Epithelial cell of esophagus (primary cell): Measurements from ENCODE around the gene PRSS33.

Source experiments
- DNase-seq: peaks from one replicate; pipeline ENCODE4 v3.0.0; 2010; ENCODE audit warnings: low read depth
- H3K4me3 ChIP-seq: 2 replicates; pipeline ENCODE4 v1.5.1; 2011; ENCODE audit warnings: mild to moderate bottlenecking, low read length, control low read depth
- TF ChIP-seq, protein P1 (sequence below): IDR thresholded peaks from 2 replicates; pipeline ENCODE4 v1.5.1; 2011; ENCODE audit warnings: low read depth, mild to moderate bottlenecking, low read length, control low read depth, inconsistent platforms; ENCODE audit not compliant: insufficient read depth; ENCODE audit errors: missing control alignments

The PRSS33 gene

DNA sequence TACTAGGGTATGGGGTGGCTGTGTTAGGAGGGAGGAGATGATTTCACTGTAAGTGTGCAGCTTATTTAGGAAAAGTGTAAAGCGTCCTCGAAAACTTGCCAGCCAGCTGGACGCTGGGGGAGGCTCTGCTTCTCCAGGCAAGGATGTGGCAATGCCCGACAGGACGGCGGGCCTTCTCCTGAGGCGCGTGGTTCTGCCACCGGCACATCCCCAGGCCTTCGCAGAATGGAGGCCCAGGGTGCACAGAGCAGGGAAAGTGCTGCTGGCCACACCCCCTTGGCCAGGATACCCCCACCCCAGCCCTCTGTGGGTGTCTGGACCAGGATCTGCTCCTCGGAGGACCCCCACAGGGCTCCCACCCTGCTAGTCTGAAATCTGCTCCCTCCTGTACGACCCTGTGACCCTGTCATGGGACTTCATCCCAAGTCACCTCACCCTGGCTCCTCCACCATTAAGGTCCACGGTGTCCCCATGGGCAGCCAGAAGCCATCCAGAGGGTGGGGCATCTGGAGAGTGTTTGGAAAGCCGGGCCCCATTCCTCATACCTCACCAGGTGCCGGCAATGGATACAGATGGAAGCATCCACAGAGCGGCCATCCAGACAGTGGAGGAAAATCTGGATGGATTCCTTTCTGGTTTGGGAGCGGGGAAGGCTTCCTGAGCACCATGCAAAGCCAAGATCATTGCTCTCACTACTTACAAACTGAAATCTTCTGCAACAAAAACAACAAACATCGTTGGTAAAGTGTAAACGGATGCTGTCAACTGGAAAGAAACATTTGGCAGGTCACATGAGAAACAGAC, 44.2 kb downstream of the PRSS33 start:
- TF ChIP-seq, protein P1, sequence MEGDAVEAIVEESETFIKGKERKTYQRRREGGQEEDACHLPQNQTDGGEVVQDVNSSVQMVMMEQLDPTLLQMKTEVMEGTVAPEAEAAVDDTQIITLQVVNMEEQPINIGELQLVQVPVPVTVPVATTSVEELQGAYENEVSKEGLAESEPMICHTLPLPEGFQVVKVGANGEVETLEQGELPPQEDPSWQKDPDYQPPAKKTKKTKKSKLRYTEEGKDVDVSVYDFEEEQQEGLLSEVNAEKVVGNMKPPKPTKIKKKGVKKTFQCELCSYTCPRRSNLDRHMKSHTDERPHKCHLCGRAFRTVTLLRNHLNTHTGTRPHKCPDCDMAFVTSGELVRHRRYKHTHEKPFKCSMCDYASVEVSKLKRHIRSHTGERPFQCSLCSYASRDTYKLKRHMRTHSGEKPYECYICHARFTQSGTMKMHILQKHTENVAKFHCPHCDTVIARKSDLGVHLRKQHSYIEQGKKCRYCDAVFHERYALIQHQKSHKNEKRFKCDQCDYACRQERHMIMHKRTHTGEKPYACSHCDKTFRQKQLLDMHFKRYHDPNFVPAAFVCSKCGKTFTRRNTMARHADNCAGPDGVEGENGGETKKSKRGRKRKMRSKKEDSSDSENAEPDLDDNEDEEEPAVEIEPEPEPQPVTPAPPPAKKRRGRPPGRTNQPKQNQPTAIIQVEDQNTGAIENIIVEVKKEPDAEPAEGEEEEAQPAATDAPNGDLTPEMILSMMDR: no peak
- H3K4me3 ChIP-seq: no peak overlapping the region
- DNase-seq: no peak

DNA sequence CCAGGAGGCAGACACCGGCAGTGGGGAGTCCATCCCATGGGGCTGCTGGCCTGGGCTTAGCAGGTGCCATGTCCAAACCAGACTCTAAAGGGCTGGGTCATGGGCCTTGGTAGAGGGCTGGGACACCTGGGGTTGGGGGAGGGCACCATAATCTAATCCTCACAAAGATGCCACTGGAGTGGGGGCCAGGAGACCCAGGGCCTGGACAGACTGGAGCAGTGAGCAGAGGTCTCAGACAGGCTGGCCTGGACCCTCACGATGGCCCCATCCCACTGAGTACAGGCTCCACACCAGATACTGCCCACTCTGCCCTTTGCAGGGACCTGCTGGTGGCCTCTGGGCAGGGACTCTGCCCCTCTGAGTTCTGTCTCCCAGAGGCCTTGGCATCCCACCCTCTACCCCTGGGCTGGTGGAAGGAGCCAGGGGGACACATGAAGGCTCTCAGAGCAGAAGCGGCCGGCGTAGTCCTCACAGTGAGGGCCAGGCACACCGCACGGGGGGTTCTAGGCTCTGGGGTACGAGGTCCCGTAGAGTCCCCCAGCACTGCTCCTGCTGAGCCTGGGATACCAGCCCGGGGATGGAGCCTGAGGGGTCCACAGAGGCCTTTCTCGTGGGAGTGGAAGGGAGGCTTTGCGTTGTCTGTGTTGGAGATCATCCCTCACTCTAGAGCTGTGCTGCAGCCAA, 44.9 kb downstream of the PRSS33 start:
- no peak overlapping the region for H3K4me3 ChIP-seq
- TF ChIP-seq, protein P1: no peak
- no peak for DNase-seq

DNA sequence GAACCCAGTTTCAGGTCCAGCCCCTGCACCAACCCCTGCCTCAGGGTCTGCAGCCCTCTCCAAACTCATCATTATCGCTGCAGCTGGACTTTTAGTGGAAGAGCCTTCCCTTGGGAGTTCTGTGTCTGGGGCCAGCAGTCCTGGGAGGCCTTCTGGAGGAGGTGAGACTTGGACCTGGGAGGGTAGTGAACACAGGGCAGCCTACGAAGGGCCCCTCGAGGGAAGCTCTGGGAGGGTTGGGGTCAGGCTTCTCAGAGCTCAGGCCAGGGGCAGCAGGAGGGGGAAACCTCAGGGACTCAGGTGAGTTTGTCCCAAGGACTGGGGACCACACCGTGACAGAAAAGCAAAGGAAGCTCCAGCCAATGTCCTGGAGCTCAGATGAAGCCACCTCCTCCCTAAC, 46.2 kb downstream of the PRSS33 start:
- TF ChIP-seq, protein P1: no peak
- DNase-seq: no peak
- H3K4me3 ChIP-seq: no peak overlapping the region

DNA sequence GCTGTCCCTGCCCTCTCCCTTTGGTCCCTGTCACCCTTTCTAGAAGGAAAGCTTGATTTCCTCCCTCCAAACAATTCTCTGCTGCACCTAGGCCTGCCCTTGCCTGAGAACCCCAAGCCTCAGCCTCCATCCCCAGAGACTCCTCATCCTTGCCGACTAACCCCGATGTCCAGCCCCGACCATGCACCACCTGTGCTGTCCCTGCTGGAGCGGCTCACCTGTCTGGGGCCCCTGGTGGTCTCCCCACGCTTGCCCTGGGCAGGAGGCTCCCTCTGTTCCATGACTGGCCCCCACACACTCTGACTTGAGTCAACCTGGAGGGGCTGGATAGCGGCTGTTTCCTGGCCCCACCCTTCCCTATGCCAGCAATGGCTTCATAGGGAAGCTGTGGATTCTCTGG, 46.9 kb downstream of the PRSS33 start:
- no peak overlapping the region for H3K4me3 ChIP-seq
- DNase-seq: no peak
- TF ChIP-seq, protein P1: no peak

DNA sequence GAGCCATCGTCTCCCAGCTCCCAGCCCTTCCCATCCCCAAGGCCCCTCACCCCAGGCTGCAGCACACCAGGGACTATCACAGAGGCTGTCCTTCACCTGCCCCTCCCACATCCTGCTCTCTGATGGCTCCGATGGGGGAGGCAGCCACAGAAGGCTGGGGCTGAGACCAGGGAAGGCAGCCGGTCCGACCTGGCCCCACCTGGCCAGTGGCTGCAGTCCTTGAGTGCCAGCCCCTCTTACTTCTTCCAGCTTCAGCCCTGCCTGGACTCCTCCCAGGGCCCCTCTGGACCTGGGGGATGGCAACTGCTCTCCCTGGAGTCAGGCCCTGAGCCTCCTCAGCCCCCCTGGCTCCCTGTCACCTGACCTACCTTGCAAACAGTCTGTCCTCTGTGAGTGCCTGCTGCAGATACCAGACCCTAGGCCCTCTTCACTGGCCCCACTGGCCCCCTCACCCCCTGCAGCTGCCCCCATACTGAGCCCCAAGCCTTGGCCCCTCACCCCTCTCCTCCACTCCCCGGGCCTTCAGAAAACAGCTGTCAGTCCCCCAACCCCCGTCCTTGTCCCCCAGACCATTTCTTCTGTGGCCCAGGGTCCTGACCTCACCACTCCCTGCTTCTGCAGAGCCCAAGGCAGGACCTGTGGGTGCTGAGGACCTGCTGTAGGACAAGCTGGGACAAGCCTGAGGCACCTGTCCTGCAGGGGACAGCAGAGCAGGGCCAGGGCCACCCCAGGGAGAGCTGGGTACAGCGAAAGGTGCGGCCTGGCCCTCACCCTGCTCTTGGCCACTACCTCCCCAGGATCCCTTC, 47.5 kb downstream of the PRSS33 start:
- no peak overlapping the region for H3K4me3 ChIP-seq
- TF ChIP-seq, protein P1: no peak
- no peak for DNase-seq

DNA sequence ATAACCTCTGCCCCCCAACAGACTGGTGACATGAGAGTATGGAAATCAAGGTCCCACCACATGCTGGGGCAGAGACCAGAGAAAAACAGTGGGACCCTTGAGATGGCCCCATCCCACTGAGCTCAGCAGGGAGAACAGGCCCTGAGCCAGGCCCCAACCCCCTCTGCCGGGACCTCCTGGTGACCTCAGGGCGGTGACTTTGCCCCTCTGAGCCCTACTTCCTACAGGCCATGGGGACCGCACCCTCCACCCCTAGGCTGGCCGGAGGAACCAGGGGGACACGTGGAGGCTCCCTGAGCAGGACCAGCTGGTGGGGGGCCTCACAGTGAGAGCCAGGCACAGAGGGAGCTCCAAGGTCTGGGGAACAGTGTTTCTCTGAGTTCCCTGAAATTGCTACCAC, 48.7 kb downstream of the PRSS33 start:
- no peak for DNase-seq
- TF ChIP-seq, protein P1: no peak

More for the DNA sequence above, 48.7 kb downstream of the PRSS33 start:
- H3K4me3 ChIP-seq: no peak overlapping the region
